ENCODE results near the gene APOLD1. TPM values are rescaled to one million over a fixed set of nuclear protein-coding genes. Genes with fewer than 3 reads are reported as not detected.

The APOLD1 gene
- total RNA-seq, 2 experiments from 2014 or later = 22.5 to 25.8 TPM

DNA sequence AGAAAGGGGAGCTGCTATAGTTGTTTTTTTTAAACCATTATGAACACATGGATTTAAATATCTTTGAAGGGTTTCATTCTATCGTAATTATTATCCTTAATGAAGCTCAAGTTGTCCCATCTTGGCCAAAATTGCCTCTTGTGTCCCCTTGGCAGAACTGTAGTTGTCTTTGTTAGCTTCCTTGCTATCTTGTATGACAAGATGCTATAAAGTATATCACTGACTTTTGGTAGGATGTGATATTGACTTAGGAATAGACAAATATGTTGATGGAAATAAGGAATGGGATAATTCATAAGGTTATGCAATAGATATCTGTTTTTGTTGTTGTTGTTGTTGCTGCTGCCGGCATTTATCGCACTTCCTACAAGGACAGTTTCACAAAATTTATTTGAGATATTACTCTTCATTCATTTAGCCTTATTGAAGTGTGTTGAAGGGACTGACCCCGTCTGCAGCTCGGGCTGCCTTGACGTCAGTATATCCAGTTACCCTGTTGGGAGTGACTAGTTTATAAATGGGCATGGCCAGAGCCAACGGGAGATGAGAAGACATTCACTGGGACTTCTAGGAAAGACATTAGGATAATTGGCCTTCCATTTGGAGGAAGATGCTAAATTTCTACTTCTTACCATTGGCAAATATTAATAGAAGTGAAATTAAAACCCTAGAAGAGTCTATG lies 26.1 kb upstream of the APOLD1 start:
- Histone ChIP-seq H4K20me1 (ENCODE audit: insufficient read depth, low read length) (no peaks in the 10 kb centered on the region), H3K4me1 (ENCODE audit: insufficient read depth, low read length, poor library complexity, severe bottlenecking) (no peaks in the 10 kb centered on the region), H3K9me3 (ENCODE audit: low read length) (no peaks in the 10 kb centered on the region), H3K4me3 (ENCODE audit: low read depth, low read length, poor library complexity, severe bottlenecking) (no peak overlapping the region), H3K9me2 (ENCODE audit: insufficient read depth, low read length) (no peaks in the 10 kb centered on the region), H3K79me2 (ENCODE audit: insufficient read depth, low read depth, low read length) (no peaks in the 10 kb centered on the region), H3K36me3 (ENCODE audit: insufficient read depth, low read length) (no peaks in the 10 kb centered on the region), H3K4me2 (ENCODE audit: low read length) (no peak overlapping the region), H2AFZ (ENCODE audit: low read length) (no peak overlapping the region), H3K27ac (ENCODE audit: low read depth, low read length, poor library complexity, severe bottlenecking) (no peak overlapping the region)
- TF ChIP-seq EZH2phosphoT487 (IDR thresholded peaks at IDR 0.05; ENCODE audit: borderline replicate concordance, low read depth, low read length) (no peak), CTCF (conservative IDR thresholded peaks at IDR 0.05; ENCODE audit: low read length) (no peak)
- ChIA-PET CTCF (ENCODE audit: unreplicated experiment) (no interaction called here), POLR2A (interaction anchor here (0.6 kb wide), 1 partner anchor 30 kb away, joined by 3 read pairs; no protein-coding TSS in a partner anchor)
- DNase-seq (ENCODE audit: low spot score) = no peak
- intact Hi-C loops (cut with micrococcal nuclease; ENCODE audit: unreplicated experiment) = no loop called here
- no TSS peak for BruUV-seq (replicated peaks)

DNA sequence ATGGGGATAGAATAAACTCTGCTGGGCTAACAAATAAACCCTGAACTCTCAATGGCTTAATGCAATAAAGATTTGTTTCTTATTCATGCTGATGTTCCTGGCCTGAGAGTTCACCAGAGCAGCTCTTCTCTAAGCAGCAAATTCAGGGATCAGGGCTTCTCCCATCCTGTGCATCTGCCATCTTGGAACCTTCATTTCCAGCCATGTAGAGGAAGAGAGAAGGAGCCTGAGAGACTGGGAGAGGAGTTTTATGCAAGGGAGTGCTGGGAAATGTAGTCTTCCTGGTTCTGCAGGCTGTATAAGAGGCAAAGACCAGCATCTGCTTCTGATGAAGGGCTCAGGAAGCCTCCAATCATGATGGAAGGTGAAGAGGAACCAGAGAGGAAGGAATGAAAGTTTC lies 20.6 kb upstream of the APOLD1 start:
- no TSS peak for BruUV-seq (replicated peaks)
- no peaks in the 10 kb centered on the region for H3K79me2 ChIP-seq (ENCODE audit: insufficient read depth, low read depth, low read length)

More for the DNA sequence above, 20.6 kb upstream of the APOLD1 start:
- H3K4me1 ChIP-seq (ENCODE audit: insufficient read depth, low read length, poor library complexity, severe bottlenecking) = no peaks in the 10 kb centered on the region
- H3K9me3 ChIP-seq (ENCODE audit: low read length) = no peaks in the 10 kb centered on the region
- no peak overlapping the region for H3K4me2 ChIP-seq (ENCODE audit: low read length)
- intact Hi-C loops (cut with micrococcal nuclease; ENCODE audit: unreplicated experiment) = no loop called here
- no peak for TF ChIP-seq CTCF (conservative IDR thresholded peaks at IDR 0.05; ENCODE audit: low read length)
- TF ChIP-seq EZH2phosphoT487 (IDR thresholded peaks at IDR 0.05; ENCODE audit: borderline replicate concordance, low read depth, low read length) = no peak
- CTCF ChIA-PET (ENCODE audit: unreplicated experiment) = no interaction called here
- H3K4me3 ChIP-seq (ENCODE audit: low read depth, low read length, poor library complexity, severe bottlenecking) = no peak overlapping the region
- no peaks in the 10 kb centered on the region for H4K20me1 ChIP-seq (ENCODE audit: insufficient read depth, low read length)
- no peaks in the 10 kb centered on the region for H3K36me3 ChIP-seq (ENCODE audit: insufficient read depth, low read length)
- POLR2A ChIA-PET = no interaction called here
- no peak for DNase-seq (ENCODE audit: low spot score)
- H3K27ac ChIP-seq (ENCODE audit: low read depth, low read length, poor library complexity, severe bottlenecking) = no peak overlapping the region
- no peaks in the 10 kb centered on the region for H3K9me2 ChIP-seq (ENCODE audit: insufficient read depth, low read length)
- no peak overlapping the region for H2AFZ ChIP-seq (ENCODE audit: low read length)
